WI38 (cell line): ENCODE data around the gene EOLA2.

Experiments
- H3K4me3 ChIP-seq: 2 replicates; pipeline ENCODE4 v1.5.1; 2011; ENCODE audit warnings: low read depth, mild to moderate bottlenecking, control low read depth, low read length
- TF ChIP-seq, protein P1 (sequence below): IDR thresholded peaks from 2 replicates; pipeline ENCODE4 v1.5.1; 2012; ENCODE audit warnings: low read depth, mild to moderate bottlenecking, control low read depth, low read length

EOLA2 gene

GRCh38 chrX:149938427-149938880 is at the start of gene EOLA2:
TSS of gene EOLA2 (minus strand) at chrX:149938491. CDS start at chrX:149933874, 4,617 bp downstream.
- TF ChIP-seq, protein P1, sequence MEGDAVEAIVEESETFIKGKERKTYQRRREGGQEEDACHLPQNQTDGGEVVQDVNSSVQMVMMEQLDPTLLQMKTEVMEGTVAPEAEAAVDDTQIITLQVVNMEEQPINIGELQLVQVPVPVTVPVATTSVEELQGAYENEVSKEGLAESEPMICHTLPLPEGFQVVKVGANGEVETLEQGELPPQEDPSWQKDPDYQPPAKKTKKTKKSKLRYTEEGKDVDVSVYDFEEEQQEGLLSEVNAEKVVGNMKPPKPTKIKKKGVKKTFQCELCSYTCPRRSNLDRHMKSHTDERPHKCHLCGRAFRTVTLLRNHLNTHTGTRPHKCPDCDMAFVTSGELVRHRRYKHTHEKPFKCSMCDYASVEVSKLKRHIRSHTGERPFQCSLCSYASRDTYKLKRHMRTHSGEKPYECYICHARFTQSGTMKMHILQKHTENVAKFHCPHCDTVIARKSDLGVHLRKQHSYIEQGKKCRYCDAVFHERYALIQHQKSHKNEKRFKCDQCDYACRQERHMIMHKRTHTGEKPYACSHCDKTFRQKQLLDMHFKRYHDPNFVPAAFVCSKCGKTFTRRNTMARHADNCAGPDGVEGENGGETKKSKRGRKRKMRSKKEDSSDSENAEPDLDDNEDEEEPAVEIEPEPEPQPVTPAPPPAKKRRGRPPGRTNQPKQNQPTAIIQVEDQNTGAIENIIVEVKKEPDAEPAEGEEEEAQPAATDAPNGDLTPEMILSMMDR: peak; percentile 40; the same call in 1 of the 2 replicates
- H3K4me3 ChIP-seq: peak within 1 kb of the TSS; percentile 81

- TF ChIP-seq, protein P1: no peak
- no peak overlapping the region for H3K4me3 ChIP-seq
Observed at GRCh38 chrX:149987613-149988012, 49.3 kb upstream of the EOLA2 start.

DNA sequence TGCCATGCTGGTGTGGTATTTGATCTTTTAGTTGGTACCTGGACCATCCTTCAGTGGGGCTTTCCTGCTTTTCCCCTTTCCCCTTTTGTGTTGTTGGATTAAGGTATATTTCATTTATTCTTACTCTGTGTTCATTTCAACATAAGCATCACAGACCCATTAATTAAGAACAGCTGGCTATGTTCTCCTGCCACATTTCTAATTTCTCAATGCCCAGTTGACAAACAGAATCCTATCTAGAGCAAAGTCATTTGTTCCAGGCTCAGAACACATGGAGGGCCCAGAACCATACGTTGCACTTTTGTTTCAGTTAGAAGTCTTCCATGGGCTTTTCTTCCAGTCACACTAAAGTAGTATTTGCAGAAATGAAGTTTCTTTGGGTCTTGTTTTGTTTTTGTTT is 46.1 kb upstream of the EOLA2 start:
- no peak overlapping the region for H3K4me3 ChIP-seq
- TF ChIP-seq, protein P1: no peak

DNA sequence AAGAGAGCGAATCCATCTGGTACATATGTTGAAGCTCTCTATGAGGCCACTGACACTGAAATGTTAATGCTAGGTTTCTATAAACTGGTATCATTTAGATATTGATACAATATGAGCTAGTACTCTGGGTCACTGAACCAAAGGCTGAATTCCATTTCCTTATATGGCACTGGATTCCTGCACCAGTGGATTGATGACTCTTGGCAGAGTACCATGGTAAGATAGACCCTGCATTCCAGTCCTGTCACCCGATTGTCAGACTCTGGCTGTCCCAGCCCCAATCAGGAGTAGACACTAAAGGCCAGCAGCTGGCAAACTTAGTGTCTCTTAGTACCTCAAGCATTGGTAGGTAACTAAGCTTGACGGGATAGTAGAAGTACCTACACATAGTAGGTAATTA is 44.0 kb upstream of the EOLA2 start:
- H3K4me3 ChIP-seq: no peak overlapping the region
- TF ChIP-seq, protein P1: no peak

DNA sequence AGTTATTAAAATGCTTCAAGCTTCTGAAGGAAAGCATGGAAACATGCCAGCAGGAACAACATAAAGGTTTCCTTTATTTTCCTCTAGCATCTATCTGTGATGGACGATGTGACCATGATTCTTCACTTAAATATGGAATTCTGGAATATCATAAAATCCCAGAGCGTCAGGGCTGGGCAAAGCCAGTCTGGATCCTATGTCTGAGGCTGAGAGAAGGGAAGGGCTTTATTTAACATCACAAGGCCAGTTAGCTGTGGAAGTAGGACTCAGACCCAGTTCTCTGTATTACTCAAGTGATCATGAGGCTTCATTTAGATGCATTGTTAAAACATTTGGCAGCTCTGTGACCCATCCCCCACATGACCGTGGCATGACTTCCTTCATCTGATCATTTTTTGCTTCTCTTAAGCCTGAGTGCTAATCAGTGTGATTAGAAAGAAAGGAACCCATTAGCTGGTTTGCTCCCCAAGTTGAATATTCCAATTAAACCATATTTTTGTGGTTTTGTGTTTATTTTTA is 40.9 kb upstream of the EOLA2 start:
- H3K4me3 ChIP-seq: no peak overlapping the region
- TF ChIP-seq, protein P1: no peak

- no peak overlapping the region for H3K4me3 ChIP-seq
- TF ChIP-seq, protein P1: peak; percentile 58
Observed at GRCh38 chrX:149962859-149963757, 24.8 kb upstream of the EOLA2 start.

GRCh38 chrX:149962010-149962409 is 23.7 kb upstream of the EOLA2 start:
- H3K4me3 ChIP-seq: no peak overlapping the region
- TF ChIP-seq, protein P1: no peak
